GM21381 (cell line): ENCODE results near the gene AQP11.
"Not testable (repeated sequence)": the region's sequence is repeated elsewhere in the genome, so short reads cannot be mapped to it uniquely, and the experiment has no call there.

Source experiments
- ATAC-seq: cut with Tn5 transposase; IDR thresholded peaks from one replicate; pipeline ENCODE4 v1.9.1; 2021; ENCODE audit warnings: mild to moderate bottlenecking, moderate library complexity; ENCODE audit not compliant: unreplicated experiment

Gene AQP11, protein sequence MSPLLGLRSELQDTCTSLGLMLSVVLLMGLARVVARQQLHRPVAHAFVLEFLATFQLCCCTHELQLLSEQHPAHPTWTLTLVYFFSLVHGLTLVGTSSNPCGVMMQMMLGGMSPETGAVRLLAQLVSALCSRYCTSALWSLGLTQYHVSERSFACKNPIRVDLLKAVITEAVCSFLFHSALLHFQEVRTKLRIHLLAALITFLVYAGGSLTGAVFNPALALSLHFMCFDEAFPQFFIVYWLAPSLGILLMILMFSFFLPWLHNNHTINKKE

DNA sequence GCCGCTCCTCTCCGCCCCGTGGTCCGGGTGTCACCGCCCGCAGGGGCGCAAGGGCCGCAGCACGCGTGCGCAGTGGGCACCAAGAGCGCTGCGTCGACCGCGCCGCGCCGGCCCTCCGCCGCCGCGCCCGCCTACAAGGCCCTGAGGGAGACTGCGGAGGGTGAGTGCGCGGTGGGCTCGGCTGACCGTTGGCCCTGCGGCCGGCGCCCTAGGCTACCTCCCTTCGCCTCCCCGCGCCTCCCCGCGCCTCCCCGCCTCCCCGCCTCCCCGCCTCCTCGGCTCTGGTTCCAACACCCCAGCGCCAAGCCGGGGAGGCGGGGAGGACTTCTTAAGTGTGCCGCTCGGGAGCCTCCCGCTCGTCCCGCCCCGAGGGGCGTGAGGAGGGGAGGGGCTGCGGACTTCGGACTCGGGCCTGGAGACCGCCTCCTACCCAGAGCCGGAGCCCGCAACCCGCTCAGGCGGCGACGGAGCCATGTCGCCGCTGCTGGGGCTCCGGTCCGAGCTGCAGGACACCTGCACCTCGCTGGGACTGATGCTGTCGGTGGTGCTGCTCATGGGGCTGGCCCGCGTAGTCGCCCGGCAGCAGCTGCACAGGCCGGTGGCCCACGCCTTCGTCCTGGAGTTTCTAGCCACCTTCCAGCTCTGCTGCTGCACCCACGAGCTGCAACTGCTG is at the start of gene AQP11:
Gene AQP11 (plus strand): TSS at position 433 of the 673 bp plus-strand sequence. CDS start 40 bp downstream, at position 473.
- ATAC-seq, result peak; percentile 89

DNA sequence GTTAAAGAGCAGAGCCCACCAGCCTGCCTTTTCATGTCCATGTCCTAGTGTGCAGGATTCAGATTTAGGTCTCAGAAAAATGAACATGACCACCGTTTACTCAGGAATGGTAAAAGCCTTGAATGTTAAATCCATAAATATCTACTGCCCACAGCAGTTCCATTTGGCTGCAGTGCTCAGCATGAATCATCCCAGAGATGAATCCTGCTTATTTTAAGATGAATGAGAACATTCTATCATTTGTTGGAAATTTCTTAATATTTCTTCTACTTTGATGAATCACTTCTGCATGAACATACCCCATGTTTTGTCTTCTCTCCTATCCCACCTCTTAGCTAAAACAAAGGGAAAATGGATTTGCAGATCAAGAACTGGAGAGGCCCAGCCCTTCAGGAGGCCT is 47.5 kb upstream of the AQP11 start:
- ATAC-seq, result no peak

DNA sequence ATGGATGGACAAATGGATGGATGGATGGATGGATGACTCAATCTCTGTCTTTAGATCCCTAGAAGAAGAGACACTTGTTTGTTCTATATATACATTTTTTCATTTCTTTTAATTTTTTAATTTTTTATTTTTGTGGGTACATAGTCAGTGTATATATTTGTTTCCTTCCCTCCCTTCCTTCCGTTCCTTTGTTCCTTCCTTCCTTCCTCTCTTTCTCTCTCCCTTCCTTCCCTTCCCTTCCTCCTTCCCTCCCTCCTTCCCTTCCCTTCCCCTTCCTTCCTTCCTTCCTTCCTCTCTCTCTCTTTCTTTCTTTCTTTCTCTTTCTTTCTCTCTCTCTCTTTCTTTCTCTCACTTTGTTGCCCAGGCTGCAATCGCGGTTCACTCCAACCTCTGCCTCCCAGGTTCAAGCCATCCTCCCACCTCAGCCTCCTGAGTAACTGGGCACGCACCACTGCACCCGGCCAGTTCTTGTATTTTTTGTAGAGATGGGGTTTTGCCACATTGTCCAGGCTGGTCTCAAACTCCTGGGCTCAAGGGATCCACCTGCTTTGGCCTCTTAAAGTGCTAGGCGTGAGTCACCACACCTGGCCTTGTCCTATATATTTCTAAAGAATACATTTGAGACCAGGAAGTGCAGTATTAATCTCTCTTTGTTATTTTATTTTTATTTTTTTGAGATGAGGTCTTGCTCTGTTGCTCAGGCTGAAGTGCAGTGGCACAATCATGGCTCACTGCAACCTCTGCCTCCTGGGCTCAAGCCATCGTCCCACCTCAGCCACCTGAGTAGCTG is 42.5 kb upstream of the AQP11 start:
- ATAC-seq, result no peak

DNA sequence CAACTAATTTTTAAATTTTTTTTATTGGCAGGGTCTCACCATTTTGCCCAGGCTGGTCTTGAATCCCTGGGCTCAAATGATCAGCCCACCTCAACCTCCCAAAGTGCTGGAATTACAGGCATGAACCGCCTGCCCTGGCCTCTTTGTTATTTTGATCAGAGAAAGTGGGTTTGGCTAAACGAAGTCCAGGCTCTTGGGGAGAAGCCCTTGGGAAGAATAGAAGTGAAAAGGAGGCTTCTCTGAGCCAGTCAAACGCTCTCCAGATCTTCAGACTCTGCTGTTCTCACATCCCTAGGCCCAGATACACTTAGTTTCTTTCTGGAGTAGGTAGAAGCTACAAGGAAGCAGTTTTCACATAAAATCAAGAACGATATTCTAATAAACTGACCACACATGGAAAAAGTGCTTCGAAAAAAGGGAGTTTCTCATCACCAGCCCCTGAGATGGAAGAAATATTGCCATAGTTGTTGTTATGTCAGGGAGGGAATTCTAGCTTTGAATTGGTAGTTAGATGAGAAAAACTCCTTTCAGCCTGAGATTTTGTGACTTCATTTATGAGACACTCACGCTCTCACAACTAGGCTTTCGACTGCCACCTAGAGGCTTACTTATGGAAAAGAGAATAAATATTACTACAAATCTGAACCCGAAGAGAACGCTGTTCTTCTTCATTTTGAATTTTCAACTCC is 41.7 kb upstream of the AQP11 start:
- ATAC-seq, result no peak

DNA sequence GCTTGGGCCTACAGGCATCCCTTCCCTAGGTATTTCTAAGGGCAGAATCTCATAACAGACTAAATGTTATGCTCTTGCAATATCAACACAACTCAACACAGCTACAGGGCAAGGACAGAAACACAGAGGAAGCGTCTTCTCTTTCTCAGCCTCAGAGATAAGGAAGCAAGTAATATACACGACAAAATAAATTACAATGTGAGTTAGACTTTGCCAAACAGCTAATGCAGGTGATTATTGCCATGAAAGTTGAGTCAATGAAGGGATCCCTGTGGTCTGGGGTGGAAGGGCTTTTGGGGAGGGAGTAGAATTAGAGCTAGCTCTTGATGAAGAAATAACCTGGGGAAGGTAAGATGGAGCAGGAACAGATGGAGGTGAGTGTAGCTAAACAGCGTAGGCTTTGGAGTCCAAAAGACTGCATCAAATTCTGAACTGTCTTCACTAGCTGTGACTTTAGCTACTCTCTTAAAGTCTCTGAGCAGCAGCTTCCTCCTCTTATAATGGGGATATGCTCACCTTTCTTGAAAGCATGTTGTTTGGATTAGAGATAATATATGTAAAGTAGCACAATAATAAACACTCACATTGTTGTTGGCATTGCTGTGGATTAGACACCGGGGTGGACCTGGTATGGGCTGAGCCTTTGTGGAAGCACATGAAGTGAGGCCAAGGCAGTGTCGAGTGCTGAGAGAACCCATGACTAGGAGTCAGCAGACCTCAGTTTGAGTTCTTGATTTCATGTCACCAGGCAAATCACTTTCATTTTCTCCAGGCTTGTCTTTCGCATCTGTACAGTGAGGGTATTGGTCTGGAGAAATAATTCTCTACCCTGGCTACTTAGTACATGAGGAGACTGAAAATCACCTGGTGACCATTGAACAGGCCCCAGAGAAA is 41.0 kb upstream of the AQP11 start:
- ATAC-seq, result no peak

DNA sequence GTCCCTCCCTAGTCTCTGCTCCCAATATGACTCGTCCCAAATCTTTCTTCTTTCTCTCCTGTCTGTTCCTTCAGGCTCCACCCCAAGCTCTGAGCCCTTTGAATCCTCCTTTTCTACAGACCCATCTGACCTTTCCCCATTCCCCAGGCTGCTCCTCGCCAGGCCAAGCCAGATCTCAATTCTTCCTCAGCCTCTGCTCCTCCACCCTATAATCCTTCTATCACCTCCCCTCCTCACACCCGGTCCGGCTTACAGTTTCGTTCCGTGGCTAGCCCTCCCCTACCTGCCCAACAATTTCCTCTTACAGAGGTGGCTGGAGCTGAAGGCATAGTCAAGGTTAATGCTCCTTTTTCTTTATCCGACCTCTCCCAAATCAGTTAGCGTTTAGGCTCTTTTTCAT is 38.3 kb upstream of the AQP11 start:
- not testable (repeated sequence) for ATAC-seq

DNA sequence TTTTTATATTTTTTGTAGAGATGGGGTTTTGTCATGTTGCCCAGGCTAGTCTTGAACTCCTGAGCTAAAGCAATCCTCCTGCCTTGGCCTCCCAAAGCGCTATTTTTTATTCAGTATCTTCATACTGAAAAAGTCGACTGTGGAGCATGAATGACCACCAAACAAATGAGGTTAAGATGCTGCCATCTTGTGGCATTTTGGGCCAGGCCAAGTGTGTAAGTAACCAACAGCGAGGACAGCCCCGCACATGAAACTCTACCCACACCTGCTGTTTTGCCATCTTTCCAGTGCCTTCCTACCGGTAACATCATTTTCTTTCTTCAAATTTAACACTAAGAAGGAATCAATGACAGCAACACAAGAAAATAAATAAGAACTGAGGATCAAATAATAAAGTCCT is 32.2 kb upstream of the AQP11 start:
- ATAC-seq, result no peak

DNA sequence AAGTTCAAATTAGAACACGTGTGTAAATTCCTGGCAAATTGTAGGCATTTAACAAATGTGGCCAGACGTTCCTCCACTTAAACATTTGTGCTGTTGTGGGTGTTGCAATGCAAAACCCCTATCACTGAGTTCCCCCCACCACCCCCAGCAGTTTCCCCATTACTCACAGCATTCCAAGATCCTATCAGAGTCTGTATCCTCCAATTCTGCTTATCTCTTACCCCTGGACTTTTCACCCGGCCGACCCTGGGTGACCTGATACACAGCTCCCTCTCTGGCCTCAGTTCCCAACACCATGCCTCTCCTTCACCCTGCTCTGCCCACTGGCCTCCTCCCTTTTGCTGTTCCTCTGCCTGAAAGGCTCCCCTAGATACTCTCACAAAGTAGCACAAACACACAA is 31.4 kb upstream of the AQP11 start:
- no peak for ATAC-seq

DNA sequence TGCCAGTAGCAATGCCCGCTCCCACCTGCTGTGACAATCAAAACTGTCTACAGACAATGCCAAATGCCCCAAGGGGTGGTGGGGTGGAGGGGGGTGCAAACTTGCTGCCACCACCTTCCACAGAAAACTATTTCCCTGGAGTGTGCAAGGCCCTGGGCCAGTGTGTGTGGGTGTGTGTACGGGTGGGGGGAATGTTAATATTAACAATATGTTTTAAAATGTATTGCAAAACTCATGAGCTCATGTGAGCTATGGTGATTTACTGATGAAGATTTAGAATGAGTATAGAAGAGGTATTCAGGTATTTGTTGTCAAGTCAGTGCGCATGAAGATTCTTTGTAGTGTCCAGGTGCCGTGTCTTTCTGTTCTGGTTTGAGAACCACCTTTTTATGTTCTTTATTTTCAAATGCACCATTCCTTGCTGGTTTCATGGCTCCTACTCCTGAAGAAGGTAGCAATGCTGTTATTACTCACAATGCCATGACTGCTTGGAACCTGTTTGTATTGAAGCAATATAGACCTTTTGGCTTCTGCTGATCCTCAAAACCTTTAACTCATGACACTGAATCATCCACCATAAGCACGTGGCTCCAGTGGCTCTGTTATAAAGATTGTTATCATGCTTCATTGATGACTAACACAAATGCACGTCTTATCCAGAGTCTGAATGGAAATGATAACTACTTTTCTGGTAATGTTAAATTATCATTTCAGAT is 29.9 kb upstream of the AQP11 start:
- ATAC-seq, result no peak

DNA sequence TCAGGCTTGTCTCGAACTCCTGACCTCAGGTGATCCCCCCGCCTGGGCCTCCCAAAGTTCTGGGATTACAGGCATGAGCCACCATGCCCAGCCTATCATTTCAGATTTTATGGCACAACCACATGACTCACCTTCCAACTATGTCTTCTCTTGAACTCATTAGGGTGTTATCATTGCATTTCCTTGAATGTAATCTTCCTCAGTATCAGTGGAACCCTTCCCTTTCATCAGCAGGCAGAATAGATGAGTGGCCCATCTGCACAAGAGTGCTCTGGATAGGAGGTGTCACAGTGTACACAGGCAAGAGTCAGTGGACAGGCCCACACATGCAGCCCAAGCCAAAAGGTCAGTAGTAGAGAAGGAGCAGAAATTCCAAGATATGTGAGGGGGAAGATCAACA is 29.1 kb upstream of the AQP11 start:
- ATAC-seq, result no peak

DNA sequence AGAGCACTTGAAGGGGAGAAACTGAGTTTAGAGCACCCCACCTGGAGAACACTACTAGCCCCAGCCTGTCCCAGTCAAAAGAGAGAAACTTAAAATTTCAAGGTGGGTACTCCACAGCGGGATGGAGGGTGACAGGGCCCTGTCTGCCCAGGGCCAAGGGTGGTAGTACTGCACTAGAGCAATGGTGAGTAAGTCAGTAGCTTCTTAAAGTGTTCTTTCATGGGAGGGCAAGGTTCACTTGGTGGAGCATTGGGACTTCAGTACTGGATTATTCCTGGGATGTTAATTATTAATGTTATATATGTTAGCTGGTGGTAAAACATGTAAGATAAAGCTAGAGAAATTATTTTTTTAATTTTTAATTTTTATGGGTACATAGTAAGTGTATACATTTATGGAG is 28.5 kb upstream of the AQP11 start:
- no peak for ATAC-seq

DNA sequence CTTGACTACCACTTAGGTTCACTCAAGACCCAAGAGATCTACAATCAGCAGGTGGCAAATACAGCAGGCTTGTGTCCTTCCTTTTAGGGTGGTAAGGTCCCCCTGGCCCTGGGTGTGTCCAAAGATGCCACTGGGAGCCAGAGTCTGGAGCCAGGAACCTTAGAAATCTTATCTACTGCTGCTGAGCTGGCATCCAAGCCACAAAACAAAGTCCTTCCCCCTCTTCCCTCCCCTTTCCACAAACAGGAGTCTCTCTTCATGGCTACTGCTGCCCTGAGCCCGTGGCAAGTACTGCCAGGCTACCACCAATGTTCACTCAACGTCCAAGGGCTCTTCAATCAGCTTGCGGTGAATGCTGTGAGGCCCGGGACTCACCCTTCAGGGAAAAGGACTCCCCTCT is 21.4 kb upstream of the AQP11 start:
- no peak for ATAC-seq

DNA sequence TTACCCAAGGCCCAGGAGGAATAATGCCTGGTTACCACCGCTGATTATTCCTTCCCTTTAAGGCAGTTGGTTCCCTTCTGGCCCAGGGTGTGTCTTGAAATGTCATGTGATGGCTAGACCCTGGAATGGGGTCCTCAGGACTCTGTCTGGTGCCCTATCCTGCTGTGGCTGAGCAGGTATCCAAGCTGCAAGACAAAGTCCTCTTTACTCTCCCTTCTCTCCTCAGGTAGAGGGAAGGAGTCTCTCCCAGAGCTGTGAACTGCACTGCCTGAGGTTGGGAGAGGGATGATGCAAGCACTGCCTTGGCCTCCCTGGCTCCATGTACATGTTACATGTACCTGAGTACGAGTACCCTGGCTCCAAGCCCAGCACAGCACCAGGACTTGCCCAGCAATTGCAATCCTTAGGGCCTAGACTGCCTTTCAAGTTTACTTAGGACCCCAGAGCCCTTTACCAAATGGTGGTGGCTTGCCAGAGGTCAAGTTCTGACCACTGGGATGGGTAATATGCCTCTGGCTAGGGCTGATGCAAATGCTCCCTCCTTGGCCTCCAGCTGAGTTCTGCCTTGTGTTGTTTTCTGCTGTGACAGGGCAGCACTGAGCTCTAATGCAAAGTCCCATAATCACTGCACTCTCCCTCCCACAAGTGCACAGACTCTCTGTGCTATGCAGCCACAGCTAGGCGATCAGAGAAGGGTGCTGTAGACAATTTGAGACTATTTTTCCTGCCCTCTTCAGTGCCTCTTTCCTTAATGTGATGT is 20.7 kb upstream of the AQP11 start:
- ATAC-seq, result no peak

DNA sequence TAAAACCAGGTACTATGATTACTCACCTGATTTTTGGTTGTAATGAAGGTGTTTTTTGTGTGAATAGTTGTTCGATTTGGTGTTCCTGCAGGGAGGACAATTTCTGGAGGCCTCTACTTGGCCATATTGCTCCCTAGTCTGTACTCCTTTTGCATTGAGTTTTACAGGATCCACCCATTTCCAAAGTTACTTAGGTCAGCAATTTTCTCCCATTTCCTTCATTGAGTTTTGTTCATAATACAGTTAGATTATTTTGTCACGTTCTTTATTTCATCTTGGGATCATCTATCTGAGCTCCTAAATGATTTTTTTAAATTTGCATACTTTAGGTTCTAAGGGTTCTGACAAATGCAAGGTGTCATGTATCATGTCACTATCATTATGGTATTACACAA is 20.1 kb upstream of the AQP11 start:
- ATAC-seq, result no peak

DNA sequence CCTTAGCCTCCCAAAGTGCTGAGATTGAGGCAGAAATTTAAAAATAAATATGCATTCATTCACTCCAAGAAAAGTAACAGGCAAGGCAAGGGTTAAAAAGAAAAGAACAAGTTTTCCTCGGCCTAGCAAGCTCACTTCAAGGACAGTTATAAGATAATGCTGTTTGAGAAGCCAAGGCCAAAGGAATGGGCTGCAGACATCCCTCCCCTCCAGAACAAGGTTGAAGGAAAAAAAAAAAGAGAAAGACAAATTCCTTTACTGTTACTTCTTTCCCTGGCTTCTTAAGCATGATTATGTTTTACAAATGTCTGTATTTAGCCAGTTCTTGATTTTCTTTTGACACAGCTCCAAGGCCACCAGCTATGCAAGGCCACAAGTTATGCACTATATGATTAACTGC is 18.9 kb upstream of the AQP11 start:
- not testable (repeated sequence) for ATAC-seq

DNA sequence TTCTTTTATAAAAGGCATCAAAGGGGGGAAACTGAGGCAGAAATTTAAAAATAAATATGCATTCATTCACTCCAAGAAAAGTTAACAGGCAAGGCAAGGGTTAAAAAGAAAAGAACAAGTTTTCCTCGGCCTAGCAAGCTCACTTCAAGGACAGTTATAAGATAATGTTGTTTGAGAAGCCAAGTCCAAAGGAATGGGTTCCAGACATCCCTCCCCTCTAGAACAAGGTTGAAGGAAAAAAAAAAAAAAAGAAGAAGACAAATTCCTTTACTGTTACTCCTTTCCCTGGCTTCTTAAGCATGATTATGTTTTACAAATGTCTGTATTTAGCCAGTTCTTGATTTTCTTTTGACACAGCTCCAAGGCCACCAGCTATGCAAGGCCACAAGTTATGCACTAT is 14.3 kb upstream of the AQP11 start:
- not testable (repeated sequence) for ATAC-seq

DNA sequence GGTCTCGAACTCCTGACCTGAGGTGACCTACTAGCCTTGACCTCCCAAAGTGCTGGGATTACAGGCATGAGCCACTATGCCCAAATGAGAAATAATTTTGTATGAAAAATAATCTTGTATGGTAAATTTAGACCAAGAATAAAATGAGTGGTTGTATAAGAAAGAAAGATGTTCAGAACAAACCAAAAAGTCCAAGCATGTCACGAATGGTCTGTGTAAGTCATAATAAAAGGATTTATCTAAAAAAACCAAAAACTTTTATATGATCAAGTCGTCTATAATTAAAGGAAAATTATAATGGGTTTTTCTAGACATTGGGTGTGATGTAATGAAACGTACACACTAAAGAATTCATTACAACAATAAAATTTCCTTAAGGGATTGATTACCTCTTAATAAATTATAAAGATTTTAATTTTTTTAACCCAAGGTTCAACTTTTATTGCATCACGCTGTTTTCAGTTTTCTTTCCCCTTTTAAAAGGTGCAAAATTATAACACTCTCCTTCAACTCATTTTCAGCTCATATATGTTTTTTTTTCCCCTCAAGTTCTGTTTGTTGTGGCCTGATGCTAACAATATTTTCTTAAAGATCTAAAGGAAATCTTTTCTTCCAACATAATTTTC is 8.9 kb upstream of the AQP11 start:
- ATAC-seq, result no peak

DNA sequence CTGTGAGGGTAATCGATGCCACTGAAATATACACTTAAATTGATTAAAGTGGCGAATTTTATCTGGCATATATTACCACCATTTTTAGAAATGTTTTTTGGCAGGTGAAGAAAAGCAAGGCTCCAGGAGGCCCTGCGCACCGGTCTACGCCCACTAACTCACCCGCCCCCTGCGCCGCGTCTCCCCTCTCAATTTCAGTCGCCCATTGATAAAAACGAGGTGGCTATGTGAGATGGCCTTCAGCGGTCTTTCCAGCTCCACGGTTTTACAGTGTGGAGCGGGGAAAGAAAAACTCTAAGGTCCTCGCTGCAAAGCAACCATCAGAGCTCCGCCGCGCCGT is 602 bp upstream of the AQP11 start:
- peak; percentile 4 for ATAC-seq
